HepG2 (cell line): Measurements from ENCODE around the gene NIN. TPM values are rescaled to one million over a fixed set of nuclear protein-coding genes. Genes with fewer than 3 reads are reported as not detected.

Experiments used
- ARNTL ChIP-seq: sonication (generic); formaldehyde crosslinking; IDR thresholded peaks from 2 replicates; pipeline ENCODE4 v1.4.0; 2020; ENCODE audit warnings: mild to moderate bottlenecking, missing genetic modification reagents
- ATF7 ChIP-seq, 2 experiments: fragments of 450-650 bp in 1 of 2; sonication (generic) in 1 of 2; formaldehyde crosslinking in 1 of 2; IDR thresholded peaks; 2 replicates each; pipeline versions ENCODE4 v1.4.0 to v1.6.1; 2016 to 2020; ENCODE audit warnings: antibody characterized with exemption in 1 of 2, mild to moderate bottlenecking in 1 of 2, missing genetic modification reagents in 1 of 2
- CEBPZ ChIP-seq: IDR thresholded peaks from 2 replicates; pipeline ENCODE4 v1.6.1; 2012; ENCODE audit warnings: low read length, improper control_type of control experiment
- SNRNP70 ChIP-seq: fragments of 200-400 bp; formaldehyde crosslinking; IDR thresholded peaks from 2 replicates; pipeline ENCODE4 v1.6.1; 2017; ENCODE audit warnings: mild to moderate bottlenecking, low read depth, low read length, moderate library complexity
- TERF1 ChIP-seq: sonication (generic); formaldehyde crosslinking; IDR thresholded peaks from 2 replicates; pipeline ENCODE4 v1.8.0; 2022; ENCODE audit warnings: mild to moderate bottlenecking, missing genetic modification reagents, moderate library complexity
- ZKSCAN8 ChIP-seq: IDR thresholded peaks from 2 replicates; pipeline ENCODE4 v1.6.1; 2016; ENCODE audit warnings: borderline replicate concordance, missing genetic modification reagents, missing compliant biosample characterization
- ZNF414 ChIP-seq: sonication (generic); formaldehyde crosslinking; IDR thresholded peaks from 2 replicates; pipeline ENCODE4 v1.5.0; 2020; ENCODE audit warnings: missing genetic modification reagents
- ZNF562 ChIP-seq: sonication (generic); formaldehyde crosslinking; IDR thresholded peaks from 2 replicates; pipeline ENCODE4 v1.8.0; 2022; ENCODE audit warnings: missing genetic modification reagents, borderline replicate concordance
- ZNF570 ChIP-seq: sonication (generic); formaldehyde crosslinking; IDR thresholded peaks from 2 replicates; pipeline ENCODE4 v1.4.0; 2020; ENCODE audit warnings: mild to moderate bottlenecking, missing genetic modification reagents, borderline replicate concordance
- polyA plus RNA-seq, 8 experiments: library from polyadenylated mRNA; depleted of rRNA in 3 of 8; stranded (reverse) in 7 of 8; unstranded in 1 of 8; fragments of >200 nt; fragmentation: Illumina TruSeq in 4 of 8; extraction: Trizol in 4 of 8; gene quantifications; 2 replicates each; pipeline versions ENCODE4 v1.2.1 to v1.2.3, GENCODE V29; 2011 to 2016; ENCODE audit warnings: low read depth in 4 of 8, missing spikeins in 1 of 8, mixed read lengths in 1 of 8; ENCODE audit not compliant: insufficient read depth in 1 of 8
- total RNA-seq, 5 experiments: library from RNA; depleted of rRNA; stranded (reverse); fragments of >200 nt; fragmentation: Illumina TruSeq; extraction: Trizol; gene quantifications; 2 replicates each; pipeline ENCODE4 v1.2.3, GENCODE V29; 2016; ENCODE audit warnings: low read depth in 1 of 5
- TF ChIP-seq, protein P1 (sequence below): sonication (generic); formaldehyde crosslinking; IDR thresholded peaks from 2 replicates; pipeline ENCODE4 v1.4.0; 2020; ENCODE audit warnings: missing genetic modification reagents
- TF ChIP-seq, protein P2 (sequence below), 2 experiments: sonication (generic) in 1 of 2; formaldehyde crosslinking in 1 of 2; IDR thresholded peaks; 2 replicates each; pipeline versions ENCODE4 v1.4.0 to v1.6.1; 2016 to 2020; ENCODE audit warnings: borderline replicate concordance in 1 of 2, low read depth in 1 of 2, mild to moderate bottlenecking in 1 of 2, missing genetic modification reagents in 1 of 2

The NIN gene
- total and polyA plus RNA-seq, 2 of the 13 experiments (the other 11 are each of a cell fraction or from before 2014, with no cell fraction given), result 2.8 to 9.7 TPM

GRCh38 chr14:50875359-50876070 lies 44.6 kb upstream of the NIN start (continued):
- TF ChIP-seq ZNF414 (CRISPR knock-in tag) (no peak), ZKSCAN8 (CRISPR knock-in tag) (no peak), SNRNP70 (no peak), ARNTL (CRISPR knock-in tag) (no peak), ZNF570 (CRISPR knock-in tag) (no peak), ATF7 (IDR thresholded peaks at IDR 0.05) (no peak), ATF7 (CRISPR knock-in tag; IDR thresholded peaks at IDR 0.05) (no peak; the same call in 1 of the 2 replicates), CEBPZ (no peak), TERF1 (CRISPR knock-in tag) (no peak), ZNF562 (CRISPR knock-in tag) (no peak)
- TF ChIP-seq, protein P1, sequence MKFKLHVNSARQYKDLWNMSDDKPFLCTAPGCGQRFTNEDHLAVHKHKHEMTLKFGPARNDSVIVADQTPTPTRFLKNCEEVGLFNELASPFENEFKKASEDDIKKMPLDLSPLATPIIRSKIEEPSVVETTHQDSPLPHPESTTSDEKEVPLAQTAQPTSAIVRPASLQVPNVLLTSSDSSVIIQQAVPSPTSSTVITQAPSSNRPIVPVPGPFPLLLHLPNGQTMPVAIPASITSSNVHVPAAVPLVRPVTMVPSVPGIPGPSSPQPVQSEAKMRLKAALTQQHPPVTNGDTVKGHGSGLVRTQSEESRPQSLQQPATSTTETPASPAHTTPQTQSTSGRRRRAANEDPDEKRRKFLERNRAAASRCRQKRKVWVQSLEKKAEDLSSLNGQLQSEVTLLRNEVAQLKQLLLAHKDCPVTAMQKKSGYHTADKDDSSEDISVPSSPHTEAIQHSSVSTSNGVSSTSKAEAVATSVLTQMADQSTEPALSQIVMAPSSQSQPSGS (CRISPR knock-in tag), result no peak
- TF ChIP-seq, protein P2, sequence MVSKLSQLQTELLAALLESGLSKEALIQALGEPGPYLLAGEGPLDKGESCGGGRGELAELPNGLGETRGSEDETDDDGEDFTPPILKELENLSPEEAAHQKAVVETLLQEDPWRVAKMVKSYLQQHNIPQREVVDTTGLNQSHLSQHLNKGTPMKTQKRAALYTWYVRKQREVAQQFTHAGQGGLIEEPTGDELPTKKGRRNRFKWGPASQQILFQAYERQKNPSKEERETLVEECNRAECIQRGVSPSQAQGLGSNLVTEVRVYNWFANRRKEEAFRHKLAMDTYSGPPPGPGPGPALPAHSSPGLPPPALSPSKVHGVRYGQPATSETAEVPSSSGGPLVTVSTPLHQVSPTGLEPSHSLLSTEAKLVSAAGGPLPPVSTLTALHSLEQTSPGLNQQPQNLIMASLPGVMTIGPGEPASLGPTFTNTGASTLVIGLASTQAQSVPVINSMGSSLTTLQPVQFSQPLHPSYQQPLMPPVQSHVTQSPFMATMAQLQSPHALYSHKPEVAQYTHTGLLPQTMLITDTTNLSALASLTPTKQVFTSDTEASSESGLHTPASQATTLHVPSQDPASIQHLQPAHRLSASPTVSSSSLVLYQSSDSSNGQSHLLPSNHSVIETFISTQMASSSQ (IDR thresholded peaks at IDR 0.05; ENCODE audit: low read depth), result peak; percentile 26; the same call in 1 of the 2 replicates
- TF ChIP-seq, protein P2 (CRISPR knock-in tag; IDR thresholded peaks at IDR 0.05; ENCODE audit: borderline replicate concordance), result no peak
- TF ChIP-seq, all 625 proteins: peak for 122
